ENCODE measurements around the gene COL21A1. TPM values are rescaled to one million over a fixed set of nuclear protein-coding genes. Genes with fewer than 3 reads are reported as not detected.

The COL21A1 gene
- total RNA-seq, 6 donors from 2014 or later = 3.2 to 35.6 (median 9.2) TPM

- no peaks in the 10 kb centered on the region for H3K36me3 ChIP-seq
These were observed 35.7 kb downstream of the COL21A1 start for GRCh38 chr6:56211724-56212123.

GRCh38 chr6:56204134-56204533 lies 43.2 kb downstream of the COL21A1 start:
- H3K36me3 ChIP-seq = no peaks in the 10 kb centered on the region
- DNase-seq = no peak
- TF ChIP-seq CTCF (IDR thresholded peaks at IDR 0.05) (no peak), EP300 (IDR thresholded peaks at IDR 0.05) (no peak), POLR2A (IDR thresholded peaks at IDR 0.05) (no peak), POLR2AphosphoS5 (IDR thresholded peaks at IDR 0.05) (no peak)
- no peak overlapping the region for H3K27ac ChIP-seq
- WGBS, 2 donors = 81 to 86% methylated on average over 4 of the region's 4 CpGs
- H3K4me3 ChIP-seq = no peak overlapping the region
- no peaks in the 10 kb centered on the region for H3K9me3 ChIP-seq
- no peaks in the 10 kb centered on the region for H3K27me3 ChIP-seq
- H3K4me1 ChIP-seq = no peaks in the 10 kb centered on the region
- no peak for ATAC-seq (ENCODE audit: low FRiP score in 2 of 2)

More at GRCh38 chr6:56211724-56212123, 35.7 kb downstream of the COL21A1 start:
- ATAC-seq (ENCODE audit: low FRiP score in 2 of 2) = no peak
- no peak for TF ChIP-seq POLR2A (IDR thresholded peaks at IDR 0.05)
- TF ChIP-seq EP300 (IDR thresholded peaks at IDR 0.05) = no peak
- no peak for TF ChIP-seq CTCF (IDR thresholded peaks at IDR 0.05)
- no peak for TF ChIP-seq POLR2AphosphoS5 (IDR thresholded peaks at IDR 0.05)
- Histone ChIP-seq H3K27me3 (no peaks in the 10 kb centered on the region), H3K4me1 (no peaks in the 10 kb centered on the region), H3K27ac (no peak overlapping the region), H3K4me3 (no peak overlapping the region), H3K9me3 (no peaks in the 10 kb centered on the region)
- DNase-seq = no peak
- WGBS, 2 donors = 43 to 64% methylated on average over 2 of the region's 2 CpGs

- Histone ChIP-seq H3K9me3 (no peaks in the 10 kb centered on the region), H3K4me1 (no peaks in the 10 kb centered on the region), H3K36me3 (no peaks in the 10 kb centered on the region), H3K4me3 (no peak overlapping the region), H3K27ac (no peak overlapping the region), H3K27me3 (no peaks in the 10 kb centered on the region)
- 88 to 90% methylated on average over 3 of the region's 3 CpGs for WGBS, 2 donors
- DNase-seq (no peak), ATAC-seq (ENCODE audit: low FRiP score in 2 of 2) (no peak)
- no peak for TF ChIP-seq POLR2A (IDR thresholded peaks at IDR 0.05)
- no peak for TF ChIP-seq POLR2AphosphoS5 (IDR thresholded peaks at IDR 0.05)
- TF ChIP-seq EP300 (IDR thresholded peaks at IDR 0.05) = no peak
- TF ChIP-seq CTCF (IDR thresholded peaks at IDR 0.05) = no peak
These were observed 47.4 kb downstream of the COL21A1 start for GRCh38 chr6:56199956-56200355.

- Histone ChIP-seq H3K4me1 (no peaks in the 10 kb centered on the region), H3K9me3 (no peaks in the 10 kb centered on the region), H3K27me3 (no peaks in the 10 kb centered on the region), H3K36me3 (no peaks in the 10 kb centered on the region), H3K27ac (no peak overlapping the region), H3K4me3 (no peak overlapping the region)
- TF ChIP-seq CTCF (IDR thresholded peaks at IDR 0.05) = no peak
- ATAC-seq (ENCODE audit: low FRiP score in 2 of 2) (no peak), DNase-seq (no peak)
- 91 to 96% methylated on average over 5 of the region's 5 CpGs for WGBS, 2 donors
These were observed 53.5 kb downstream of the COL21A1 start for GRCh38 chr6:56193846-56194245.

- Histone ChIP-seq H3K27me3 (no peaks in the 10 kb centered on the region), H3K27ac (no peak overlapping the region), H3K4me1 (no peaks in the 10 kb centered on the region), H3K4me3 (no peak overlapping the region), H3K36me3 (no peaks in the 10 kb centered on the region), H3K9me3 (no peaks in the 10 kb centered on the region)
- ATAC-seq (ENCODE audit: low FRiP score in 2 of 2) = no peak
- peak in 1 of 2 donors; percentile 10 for DNase-seq
- 92 to 93% methylated on average over 1 to 9 of the region's 9 CpGs for WGBS, 2 donors
- no peak for TF ChIP-seq POLR2A (IDR thresholded peaks at IDR 0.05)
- no peak for TF ChIP-seq EP300 (IDR thresholded peaks at IDR 0.05)
- no peak for TF ChIP-seq POLR2AphosphoS5 (IDR thresholded peaks at IDR 0.05)
- TF ChIP-seq CTCF (IDR thresholded peaks at IDR 0.05) = no peak
These were observed 59.0 kb downstream of the COL21A1 start for GRCh38 chr6:56188429-56188828.
